Measurements from ENCODE around the gene DCAF7.

Gene DCAF7

DNA sequence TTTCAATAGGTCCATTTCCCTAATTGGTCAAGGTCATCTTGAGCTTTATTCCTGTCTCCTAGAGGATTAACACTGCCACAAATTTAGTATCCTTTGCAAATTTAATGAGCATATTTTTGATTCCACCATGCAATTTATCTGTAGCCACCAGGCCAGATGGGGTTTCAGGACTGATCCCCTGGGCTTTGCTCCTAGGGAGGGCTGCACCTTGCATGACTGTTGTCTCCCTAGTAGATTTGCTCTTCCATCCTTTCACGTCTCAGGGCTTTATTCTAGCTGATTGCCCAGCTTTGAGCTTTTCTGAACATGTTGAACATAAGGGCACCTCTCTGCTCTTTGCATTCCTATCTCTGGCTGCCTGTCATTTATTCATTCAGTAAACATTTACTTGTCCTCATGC is 34.9 kb upstream of the DCAF7 start:
- TF ChIP-seq, protein P1, sequence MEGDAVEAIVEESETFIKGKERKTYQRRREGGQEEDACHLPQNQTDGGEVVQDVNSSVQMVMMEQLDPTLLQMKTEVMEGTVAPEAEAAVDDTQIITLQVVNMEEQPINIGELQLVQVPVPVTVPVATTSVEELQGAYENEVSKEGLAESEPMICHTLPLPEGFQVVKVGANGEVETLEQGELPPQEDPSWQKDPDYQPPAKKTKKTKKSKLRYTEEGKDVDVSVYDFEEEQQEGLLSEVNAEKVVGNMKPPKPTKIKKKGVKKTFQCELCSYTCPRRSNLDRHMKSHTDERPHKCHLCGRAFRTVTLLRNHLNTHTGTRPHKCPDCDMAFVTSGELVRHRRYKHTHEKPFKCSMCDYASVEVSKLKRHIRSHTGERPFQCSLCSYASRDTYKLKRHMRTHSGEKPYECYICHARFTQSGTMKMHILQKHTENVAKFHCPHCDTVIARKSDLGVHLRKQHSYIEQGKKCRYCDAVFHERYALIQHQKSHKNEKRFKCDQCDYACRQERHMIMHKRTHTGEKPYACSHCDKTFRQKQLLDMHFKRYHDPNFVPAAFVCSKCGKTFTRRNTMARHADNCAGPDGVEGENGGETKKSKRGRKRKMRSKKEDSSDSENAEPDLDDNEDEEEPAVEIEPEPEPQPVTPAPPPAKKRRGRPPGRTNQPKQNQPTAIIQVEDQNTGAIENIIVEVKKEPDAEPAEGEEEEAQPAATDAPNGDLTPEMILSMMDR (IDR thresholded peaks at IDR 0.05): no peak
- Mint-ChIP-seq H3K27ac (no peak overlapping the region), H3K4me3 (no peak overlapping the region), H3K4me1 (no peaks in the 10 kb centered on the region), H3K9me3 (no peaks in the 10 kb centered on the region), H3K36me3 (ENCODE audit: low read depth) (no peaks in the 10 kb centered on the region), H3K27me3 (ENCODE audit: low read depth, poor library complexity) (peaks cover 55% of the 10 kb centered on the region)
- DNase-seq: no peak

DNA sequence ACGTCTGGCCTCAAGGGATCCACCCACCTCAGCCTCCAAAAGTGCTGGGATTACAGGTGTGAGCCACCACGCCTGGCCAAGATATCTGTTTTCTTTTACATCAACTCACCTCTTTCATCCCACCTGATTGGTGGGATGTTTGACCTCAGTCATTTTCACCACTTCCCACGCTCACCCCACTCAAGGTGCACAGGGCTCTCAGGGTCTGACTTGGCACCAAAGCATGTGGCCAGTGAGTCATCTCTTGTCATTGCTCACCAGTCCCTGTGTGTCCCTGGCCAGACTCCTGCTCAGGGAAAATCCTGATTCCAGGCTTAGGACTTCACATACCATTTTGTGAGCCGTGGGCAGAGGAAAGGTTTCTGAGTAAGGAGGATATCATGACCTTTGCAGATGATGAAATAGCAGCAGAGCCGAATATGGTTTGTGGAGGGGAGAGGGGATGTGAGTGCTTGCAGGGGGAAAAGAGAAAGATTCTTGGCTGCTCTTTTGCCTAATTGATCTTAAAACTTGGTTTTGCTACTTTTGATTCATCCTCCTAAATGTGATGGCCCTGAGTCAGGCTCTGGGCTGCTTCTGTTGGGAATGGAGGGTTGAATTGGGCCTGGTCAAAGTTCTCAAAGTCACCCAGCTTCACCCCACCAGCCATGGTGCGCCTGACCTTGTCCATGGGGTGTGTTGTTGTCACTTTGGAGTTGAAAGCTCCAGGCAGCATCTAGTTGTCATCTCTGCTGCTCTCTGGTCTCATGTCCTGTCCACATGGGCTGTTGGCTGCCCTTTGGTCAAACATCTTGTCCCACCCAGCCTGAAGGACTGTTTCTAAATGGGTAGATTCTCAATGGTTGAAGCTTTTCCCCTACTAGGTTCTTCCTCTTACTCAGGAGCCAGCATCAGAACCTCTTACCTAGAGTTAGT is 33.1 kb upstream of the DCAF7 start:
- H3K27ac Mint-ChIP-seq: no peak overlapping the region
- TF ChIP-seq, protein P1 (IDR thresholded peaks at IDR 0.05): no peak
- DNase-seq: no peak
- no peaks in the 10 kb centered on the region for H3K4me1 Mint-ChIP-seq
- H3K36me3 Mint-ChIP-seq (ENCODE audit: low read depth): no peaks in the 10 kb centered on the region
- H3K9me3 Mint-ChIP-seq: no peaks in the 10 kb centered on the region
- H3K27me3 Mint-ChIP-seq (ENCODE audit: low read depth, poor library complexity): peaks cover 65% of the 10 kb centered on the region
- H3K4me3 Mint-ChIP-seq: no peak overlapping the region

DNA sequence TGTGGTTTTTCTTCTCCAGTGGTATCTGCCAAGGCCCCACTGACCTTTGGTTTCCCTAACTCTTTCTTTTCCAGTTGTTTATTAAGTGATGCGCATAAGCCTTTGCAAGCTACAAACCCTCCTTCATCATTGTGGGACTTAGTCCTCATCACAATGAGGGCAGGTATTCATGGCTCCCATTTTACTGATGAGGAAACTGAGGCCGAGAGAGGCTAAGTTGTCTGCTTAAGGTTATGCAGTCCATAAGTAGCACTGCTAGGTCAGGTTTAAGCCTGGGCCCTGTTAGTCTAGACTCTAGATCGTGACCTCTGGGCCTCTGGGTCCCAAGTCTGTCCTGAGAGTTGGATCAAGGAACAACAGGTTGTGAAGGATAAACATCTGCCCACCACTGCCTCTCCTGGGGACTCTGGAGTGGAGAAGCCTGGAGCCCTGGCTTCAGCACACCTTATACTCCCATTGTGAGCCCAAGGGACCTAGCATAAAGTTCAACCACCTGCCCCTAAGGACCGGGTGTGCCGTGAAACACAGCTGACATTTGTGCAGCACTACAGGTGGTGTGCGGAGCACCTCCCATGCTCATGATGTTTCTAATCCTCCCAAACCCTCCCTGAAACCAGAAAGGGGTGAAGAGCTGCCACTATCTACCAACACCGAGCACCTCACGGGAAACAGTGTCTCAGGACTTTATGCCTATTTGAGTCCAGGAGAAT is 32.3 kb upstream of the DCAF7 start:
- Mint-ChIP-seq H3K27me3 (ENCODE audit: low read depth, poor library complexity) (peaks cover 61% of the 10 kb centered on the region), H3K4me3 (no peak overlapping the region), H3K9me3 (no peaks in the 10 kb centered on the region), H3K36me3 (ENCODE audit: low read depth) (no peaks in the 10 kb centered on the region), H3K4me1 (no peaks in the 10 kb centered on the region), H3K27ac (no peak overlapping the region)
- DNase-seq: no peak
- TF ChIP-seq, protein P1 (IDR thresholded peaks at IDR 0.05): no peak

DNA sequence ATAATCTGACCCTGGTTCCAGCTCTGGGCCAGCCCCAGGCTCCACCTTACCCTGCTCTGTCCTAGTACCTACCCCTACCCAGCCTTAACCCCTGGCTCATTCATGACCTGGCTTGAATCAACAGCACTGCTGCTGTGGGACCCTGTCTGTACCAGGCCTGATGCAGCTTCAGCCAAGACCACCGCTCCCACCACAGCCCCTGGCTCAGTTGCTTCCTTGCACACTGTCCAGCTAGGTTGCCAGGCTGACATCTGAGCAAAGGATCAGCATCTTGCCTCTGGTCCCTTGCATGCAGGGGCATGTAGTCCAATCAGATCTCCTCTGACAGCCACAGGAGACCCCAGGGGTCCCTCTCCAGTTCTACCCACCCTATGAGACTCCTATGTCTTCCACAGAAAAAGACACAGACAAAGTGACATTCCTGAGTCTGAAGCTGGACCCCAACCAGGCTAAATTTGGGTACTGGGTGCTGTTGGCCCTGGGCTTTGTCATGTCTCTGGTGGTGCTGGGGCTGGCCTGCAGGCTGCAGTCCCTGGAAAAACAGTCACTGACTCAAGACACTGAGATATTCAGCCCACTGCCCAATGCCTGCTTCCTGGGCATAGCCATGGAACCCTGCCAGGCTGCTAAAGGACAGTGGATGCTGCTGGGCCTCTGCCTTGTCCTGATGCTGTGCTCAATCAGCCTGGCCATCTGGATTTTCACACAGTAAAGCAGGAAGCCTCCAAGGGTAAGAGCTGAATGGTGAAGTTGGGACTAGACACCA is 31.0 kb upstream of the DCAF7 start:
- H3K36me3 Mint-ChIP-seq (ENCODE audit: low read depth): no peaks in the 10 kb centered on the region
- TF ChIP-seq, protein P1 (IDR thresholded peaks at IDR 0.05): no peak
- H3K4me3 Mint-ChIP-seq: no peak overlapping the region
- no peaks in the 10 kb centered on the region for H3K9me3 Mint-ChIP-seq
- H3K27me3 Mint-ChIP-seq (ENCODE audit: low read depth, poor library complexity): peaks cover 64% of the 10 kb centered on the region
- no peak for DNase-seq
- H3K4me1 Mint-ChIP-seq: peaks cover 7% of the 10 kb centered on the region
- no peak overlapping the region for H3K27ac Mint-ChIP-seq

DNA sequence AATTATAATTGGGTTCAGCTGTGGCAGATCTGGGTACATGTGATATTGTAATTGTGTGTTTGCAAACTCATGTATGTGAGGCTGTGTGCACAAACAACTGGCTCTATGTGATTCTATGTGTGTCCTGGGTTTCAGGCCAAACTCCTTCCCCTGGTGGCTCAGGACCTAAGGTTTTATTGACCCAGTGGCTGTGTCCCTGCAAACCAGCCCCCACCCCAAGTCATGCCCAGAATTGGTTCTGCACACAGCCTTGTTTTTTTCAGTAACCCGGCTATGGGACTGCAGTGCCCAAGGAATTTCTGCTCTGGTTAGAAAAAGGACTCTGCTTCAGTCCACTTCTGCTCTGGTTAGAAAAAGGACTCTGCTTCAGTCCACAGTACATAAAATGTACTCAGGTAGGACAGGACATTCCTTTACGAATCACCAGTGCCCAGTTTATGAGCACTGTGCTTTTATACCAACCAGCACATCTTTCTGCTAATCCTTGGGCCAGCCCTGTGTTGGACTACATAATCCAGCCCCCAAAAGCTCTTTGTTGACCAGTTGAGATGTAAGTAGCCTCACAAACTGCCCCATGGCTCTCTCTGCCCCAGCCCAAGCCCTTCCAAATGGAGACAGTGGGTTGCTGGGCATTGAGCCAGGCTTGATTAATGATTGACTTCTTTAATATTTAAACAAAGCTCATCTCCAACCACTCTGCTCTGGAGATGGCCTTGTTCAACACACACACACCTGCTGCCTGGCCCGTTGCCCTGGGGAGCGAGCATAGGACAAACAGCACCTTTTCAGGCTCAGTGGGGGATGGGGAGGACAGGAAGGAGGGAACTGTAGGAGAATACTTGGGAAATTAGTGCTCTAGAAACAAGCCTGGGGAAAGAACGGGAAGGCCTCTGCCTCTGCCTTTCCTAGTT is 30.1 kb upstream of the DCAF7 start:
- no peak for DNase-seq
- Mint-ChIP-seq H3K4me1 (peaks cover 7% of the 10 kb centered on the region), H3K27ac (no peak overlapping the region), H3K9me3 (no peaks in the 10 kb centered on the region), H3K36me3 (ENCODE audit: low read depth) (no peaks in the 10 kb centered on the region), H3K4me3 (no peak overlapping the region), H3K27me3 (ENCODE audit: low read depth, poor library complexity) (peaks cover 63% of the 10 kb centered on the region)
- TF ChIP-seq, protein P1 (IDR thresholded peaks at IDR 0.05): no peak

All from nephron progenitor cell (in vitro differentiated cells).